HCT116 (cell line): Measurements from ENCODE around the gene RNF114. TPM values are rescaled to one million over a fixed set of nuclear protein-coding genes. Genes with fewer than 3 reads are reported as not detected.

Experiments
- ATAC-seq: fragments of 200-7000 bp; cut with Tn5 transposase; 2 replicates; pipeline ENCODE4 v1.9.1; 2020; ENCODE audit warnings: mild to moderate bottlenecking, moderate library complexity
- BruUV-seq: library from RNA; stranded (reverse); fragments of 400-500 nt; replicated peaks from 2 replicates; lab custom pipeline; 2021; lab: Mats Ljungman, UMichigan
- CTCF ChIA-PET: fragments of 300-600 bp; sonication (Branson Sonifier 250); formaldehyde crosslinking; loops from one replicate; lab custom pipeline; 2021; ENCODE audit warnings: antibody characterized with exemption; lab: Charles Lee
- POLR2A ChIA-PET: fragments of 300-600, 350-600 bp; sonication (Branson Sonifier 250); formaldehyde crosslinking; loops from one replicate; lab custom pipeline; 2021; ENCODE audit warnings: antibody characterized with exemption; lab: Charles Lee
- RAD21 ChIA-PET, 2 experiments: fragments of 300-600 bp; sonication (Branson Sonifier 250); formaldehyde crosslinking; loops; one replicate each; lab custom pipeline; 2023; ENCODE audit warnings: low total read pairs in 2 of 2; ENCODE audit not compliant: uncharacterized antibody in 2 of 2, unreplicated experiment in 2 of 2, low non-redundant PET in 1 of 2; lab: Charles Lee
- DNase-seq: peaks from one replicate; pipeline ENCODE4 v3.0.0-alpha.2; 2010; ENCODE audit warnings: low read depth, low spot score
- H2AFZ ChIP-seq: fragments of 200-600 bp; shearing (Covaris generic), sonication (generic); 2 replicates; pipeline ENCODE4 v1.6.1; 2017; ENCODE audit warnings: low read depth, mixed run types, mixed read lengths, antibody characterized with exemption, low read length; ENCODE audit not compliant: poor library complexity, severe bottlenecking
- H3K27ac ChIP-seq: 2 replicates; pipeline ENCODE4 v1.5.1; 2012; ENCODE audit warnings: low read depth, low read length
- H3K27me3 ChIP-seq: fragments of 200-600 bp; sonication (generic); 2 replicates; pipeline ENCODE4 v1.6.1; 2016; ENCODE audit warnings: mixed run types, low read length, mixed read lengths; ENCODE audit not compliant: insufficient read depth
- H3K36me3 ChIP-seq, 2 experiments: fragments of 200-500 bp in 1 of 2; fragments of 200-600 bp in 1 of 2; sonication (Bioruptor generic) in 1 of 2; sonication (generic) in 1 of 2; 2 replicates each; pipeline versions ENCODE4 v1.5.1 to v1.6.1; 2014 to 2016; ENCODE audit warnings: low read length in 2 of 2, inconsistent platforms in 1 of 2, mixed read lengths in 1 of 2, mixed run types in 1 of 2; ENCODE audit not compliant: insufficient read depth in 2 of 2, control insufficient read depth in 1 of 2
- H3K4me1 ChIP-seq, 2 experiments: fragments of 200-600 bp in 1 of 2; sonication (generic) in 1 of 2; 2 replicates each; pipeline versions ENCODE4 v1.5.1 to v1.6.1; 2012 to 2017; ENCODE audit warnings: low read length in 2 of 2, inconsistent platforms in 1 of 2, mild to moderate bottlenecking in 1 of 2, mixed read lengths in 1 of 2, mixed run types in 1 of 2, moderate library complexity in 1 of 2; ENCODE audit not compliant: insufficient read depth in 2 of 2, control insufficient read depth in 1 of 2
- H3K4me2 ChIP-seq: fragments of 200-600 bp; sonication (generic); 2 replicates; pipeline ENCODE4 v1.6.1; 2017; ENCODE audit warnings: mixed run types, low read length, mixed read lengths
- H3K4me3 ChIP-seq, 2 experiments: fragments of 200-600 bp in 1 of 2; sonication (generic) in 1 of 2; replicated peaks in 1 of 2; 2 replicates each; pipeline ENCODE4 v1.5.1; 2011 to 2016; ENCODE audit warnings: low read length in 2 of 2, control low read depth in 1 of 2, low read depth in 1 of 2, mild to moderate bottlenecking in 1 of 2, mixed read lengths in 1 of 2, mixed run types in 1 of 2
- H3K79me2 ChIP-seq: fragments of 200-600 bp; sonication (generic); 2 replicates; pipeline ENCODE4 v1.6.1; 2017; ENCODE audit warnings: mild to moderate bottlenecking, mixed run types, low read length, moderate library complexity, mixed read lengths; ENCODE audit not compliant: insufficient read depth
- H3K9ac ChIP-seq: fragments of 200-600 bp; sonication (generic); 2 replicates; pipeline ENCODE4 v1.6.1; 2016; ENCODE audit warnings: low read length, mixed read lengths
- H3K9me2 ChIP-seq: fragments of 200-600 bp; sonication (generic), shearing (Covaris generic); 2 replicates; pipeline ENCODE4 v1.6.1; 2017; ENCODE audit warnings: mixed run types, mild to moderate bottlenecking, moderate library complexity; ENCODE audit not compliant: insufficient read depth
- H3K9me3 ChIP-seq, 2 experiments: fragments of 200-500 bp in 1 of 2; fragments of 200-600 bp in 1 of 2; sonication (Bioruptor generic) in 1 of 2; sonication (generic) in 1 of 2; 2 replicates each; pipeline ENCODE4 v1.6.1; 2014 to 2017; ENCODE audit warnings: low read length in 2 of 2, mixed read lengths in 2 of 2, inconsistent platforms in 1 of 2, low read depth in 1 of 2, mild to moderate bottlenecking in 1 of 2, mixed run types in 1 of 2, moderate library complexity in 1 of 2; ENCODE audit not compliant: control insufficient read depth in 1 of 2, insufficient read depth in 1 of 2
- H4K20me1 ChIP-seq: fragments of 200-600 bp; sonication (generic), shearing (Covaris generic); 2 replicates; pipeline ENCODE4 v1.6.1; 2017; ENCODE audit warnings: mixed run types, mild to moderate bottlenecking, moderate library complexity; ENCODE audit not compliant: insufficient read depth
- CBX3 ChIP-seq: IDR thresholded peaks from 2 replicates; pipeline ENCODE4 v1.6.1; 2012; ENCODE audit warnings: low read depth
- CEBPB ChIP-seq: IDR thresholded peaks from 2 replicates; pipeline ENCODE4 v1.6.1; 2012; ENCODE audit warnings: low read depth
- EGR1 ChIP-seq: IDR thresholded peaks from 2 replicates; pipeline ENCODE4 v1.6.1; 2012; ENCODE audit warnings: low read depth
- ELF1 ChIP-seq: IDR thresholded peaks from 2 replicates; pipeline ENCODE4 v1.6.1; 2012; ENCODE audit warnings: low read depth, borderline replicate concordance
- EZH2 ChIP-seq: fragments of 200-600 bp; sonication (generic); IDR thresholded peaks from 2 replicates; pipeline ENCODE4 v1.6.1; 2017; ENCODE audit warnings: antibody characterized with exemption, mixed run types
- EZH2phosphoT487 ChIP-seq: fragments of 200-600 bp; IDR thresholded peaks from 2 replicates; pipeline ENCODE4 v1.6.1; 2018; ENCODE audit warnings: antibody characterized with exemption, borderline replicate concordance
- FOSL1 ChIP-seq: IDR thresholded peaks from 2 replicates; pipeline ENCODE4 v1.6.1; 2012; ENCODE audit warnings: low read depth
- JUND ChIP-seq: IDR thresholded peaks from 2 replicates; pipeline ENCODE4 v1.6.1; 2012
- POLR2A ChIP-seq: IDR thresholded peaks from 2 replicates; pipeline ENCODE4 v1.7.0; 2011; ENCODE audit warnings: borderline replicate concordance; ENCODE audit not compliant: insufficient read depth, insufficient read length; ENCODE audit errors: extremely low read depth
- POLR2AphosphoS5 ChIP-seq: IDR thresholded peaks from 2 replicates; pipeline ENCODE4 v1.6.1; 2011; ENCODE audit warnings: mild to moderate bottlenecking, low read depth, low read length, moderate library complexity
- RAD21 ChIP-seq: IDR thresholded peaks from 2 replicates; pipeline ENCODE4 v1.6.1; 2012; ENCODE audit warnings: low read depth, mild to moderate bottlenecking
- REST ChIP-seq: IDR thresholded peaks from 2 replicates; pipeline ENCODE4 v1.6.1; 2012; ENCODE audit warnings: low read depth
- SP1 ChIP-seq: IDR thresholded peaks from 2 replicates; pipeline ENCODE4 v1.6.1; 2012; ENCODE audit warnings: low read depth
- SRF ChIP-seq: IDR thresholded peaks from 2 replicates; pipeline ENCODE4 v1.6.1; 2012; ENCODE audit warnings: low read depth
- TCF7L2 ChIP-seq: IDR thresholded peaks from 2 replicates; pipeline ENCODE4 v1.7.0; 2011; ENCODE audit warnings: borderline replicate concordance, inconsistent platforms; ENCODE audit not compliant: insufficient read depth, insufficient read length; ENCODE audit errors: extremely low read depth
- ZFX ChIP-seq: fragments of 450-650 bp; IDR thresholded peaks from 2 replicates; pipeline ENCODE4 v1.6.1; 2017
- ZNF274 ChIP-seq: fragments of 200-500 bp; sonication (Bioruptor generic); IDR thresholded peaks from 2 replicates; pipeline ENCODE4 v1.6.1; 2014; ENCODE audit warnings: mild to moderate bottlenecking, low read depth, low read length, inconsistent platforms
- intact Hi-C: fragments of 100-400 bp; cut with micrococcal nuclease; formaldehyde crosslinking; loops from 2 replicates; pipeline ENCODE4 v1.10.0; 2022
- total RNA-seq: library from RNA; stranded (reverse); gene quantifications from one replicate; pipeline ENCODE4 v1.2.1, GENCODE V29; 2021; ENCODE audit not compliant: unreplicated experiment
- TF ChIP-seq, protein P1 (sequence below), 3 experiments: fragments of 200-600 bp in 1 of 3; sonication (generic) in 1 of 3; IDR thresholded peaks in 2 of 3; conservative IDR thresholded peaks in 1 of 3; 2 replicates each; pipeline ENCODE4 v1.5.1; 2012 to 2017; ENCODE audit warnings: low read depth in 2 of 3, low read length in 2 of 3, antibody characterized with exemption in 1 of 3, borderline replicate concordance in 1 of 3, control low read depth in 1 of 3, mild to moderate bottlenecking in 1 of 3, mixed read lengths in 1 of 3, mixed run types in 1 of 3, moderate library complexity in 1 of 3; ENCODE audit not compliant: insufficient read depth in 1 of 3
- TF ChIP-seq, protein P2 (sequence below): IDR thresholded peaks from 2 replicates; pipeline ENCODE4 v1.6.1; 2012
- TF ChIP-seq, protein P3 (sequence below): IDR thresholded peaks from 2 replicates; pipeline ENCODE4 v1.6.1; 2011; ENCODE audit warnings: mild to moderate bottlenecking, low read length, moderate library complexity; ENCODE audit not compliant: insufficient replicate concordance; ENCODE audit errors: extremely low read depth

The RNF114 gene
- total RNA-seq, 1 experiment from 2014 or later: 66.8 TPM

- intact Hi-C loops: no loop called here
- H3K9me2 ChIP-seq: no peaks in the 10 kb centered on the region
- H3K4me2 ChIP-seq: no peak overlapping the region
- H4K20me1 ChIP-seq: 0 out of 2 replicates have a peak, but pooled peaks cover 3% of the 10 kb centered on the region
- H3K9ac ChIP-seq: no peak overlapping the region
- ATAC-seq (no peak), DNase-seq (no peak)
- no peak overlapping the region for H3K4me3 ChIP-seq
- no peak overlapping the region for H3K27ac ChIP-seq
- RAD21 ChIA-PET: no interaction called here
- POLR2A ChIA-PET: no interaction called here
- CTCF ChIA-PET: interaction anchor here (2.3 kb wide), 1 partner anchor 18 kb away, joined by 6 read pairs; no protein-coding TSS in a partner anchor
- no peak overlapping the region for H2AFZ ChIP-seq
- no TSS peak for BruUV-seq
- H3K36me3 ChIP-seq: peaks cover 7 to 20% of the 10 kb centered on the region in 2 experiments; a peak in 2 of 4 replicates
- H3K4me1 ChIP-seq: no peaks in the 10 kb centered on the region
- TF ChIP-seq POLR2AphosphoS5 (no peak), RAD21 (no peak), JUND (no peak), FOSL1 (no peak), ZFX (no peak), ELF1 (no peak), CEBPB (no peak), ZNF274 (no peak), CBX3 (no peak), EZH2phosphoT487 (no peak), EZH2 (no peak), POLR2A (no peak), EGR1 (no peak), SRF (no peak), SP1 (no peak), TCF7L2 (no peak), REST (no peak)
- TF ChIP-seq, protein P1, sequence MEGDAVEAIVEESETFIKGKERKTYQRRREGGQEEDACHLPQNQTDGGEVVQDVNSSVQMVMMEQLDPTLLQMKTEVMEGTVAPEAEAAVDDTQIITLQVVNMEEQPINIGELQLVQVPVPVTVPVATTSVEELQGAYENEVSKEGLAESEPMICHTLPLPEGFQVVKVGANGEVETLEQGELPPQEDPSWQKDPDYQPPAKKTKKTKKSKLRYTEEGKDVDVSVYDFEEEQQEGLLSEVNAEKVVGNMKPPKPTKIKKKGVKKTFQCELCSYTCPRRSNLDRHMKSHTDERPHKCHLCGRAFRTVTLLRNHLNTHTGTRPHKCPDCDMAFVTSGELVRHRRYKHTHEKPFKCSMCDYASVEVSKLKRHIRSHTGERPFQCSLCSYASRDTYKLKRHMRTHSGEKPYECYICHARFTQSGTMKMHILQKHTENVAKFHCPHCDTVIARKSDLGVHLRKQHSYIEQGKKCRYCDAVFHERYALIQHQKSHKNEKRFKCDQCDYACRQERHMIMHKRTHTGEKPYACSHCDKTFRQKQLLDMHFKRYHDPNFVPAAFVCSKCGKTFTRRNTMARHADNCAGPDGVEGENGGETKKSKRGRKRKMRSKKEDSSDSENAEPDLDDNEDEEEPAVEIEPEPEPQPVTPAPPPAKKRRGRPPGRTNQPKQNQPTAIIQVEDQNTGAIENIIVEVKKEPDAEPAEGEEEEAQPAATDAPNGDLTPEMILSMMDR (IDR thresholded peaks at IDR 0.05 in 2 of 3, conservative IDR thresholded peaks at IDR 0.05 in 1 of 3; ENCODE audit: borderline replicate concordance in 1 of 3, insufficient read depth in 1 of 3, low read depth in 2 of 3, low read length in 2 of 3): no peak
- TF ChIP-seq, protein P2, sequence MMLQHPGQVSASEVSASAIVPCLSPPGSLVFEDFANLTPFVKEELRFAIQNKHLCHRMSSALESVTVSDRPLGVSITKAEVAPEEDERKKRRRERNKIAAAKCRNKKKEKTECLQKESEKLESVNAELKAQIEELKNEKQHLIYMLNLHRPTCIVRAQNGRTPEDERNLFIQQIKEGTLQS: no peak
- TF ChIP-seq, protein P3, sequence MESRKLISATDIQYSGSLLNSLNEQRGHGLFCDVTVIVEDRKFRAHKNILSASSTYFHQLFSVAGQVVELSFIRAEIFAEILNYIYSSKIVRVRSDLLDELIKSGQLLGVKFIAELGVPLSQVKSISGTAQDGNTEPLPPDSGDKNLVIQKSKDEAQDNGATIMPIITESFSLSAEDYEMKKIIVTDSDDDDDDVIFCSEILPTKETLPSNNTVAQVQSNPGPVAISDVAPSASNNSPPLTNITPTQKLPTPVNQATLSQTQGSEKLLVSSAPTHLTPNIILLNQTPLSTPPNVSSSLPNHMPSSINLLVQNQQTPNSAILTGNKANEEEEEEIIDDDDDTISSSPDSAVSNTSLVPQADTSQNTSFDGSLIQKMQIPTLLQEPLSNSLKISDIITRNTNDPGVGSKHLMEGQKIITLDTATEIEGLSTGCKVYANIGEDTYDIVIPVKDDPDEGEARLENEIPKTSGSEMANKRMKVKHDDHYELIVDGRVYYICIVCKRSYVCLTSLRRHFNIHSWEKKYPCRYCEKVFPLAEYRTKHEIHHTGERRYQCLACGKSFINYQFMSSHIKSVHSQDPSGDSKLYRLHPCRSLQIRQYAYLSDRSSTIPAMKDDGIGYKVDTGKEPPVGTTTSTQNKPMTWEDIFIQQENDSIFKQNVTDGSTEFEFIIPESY: no peak
- H3K79me2 ChIP-seq: peaks cover 14% of the 10 kb centered on the region
- no peaks in the 10 kb centered on the region for H3K9me3 ChIP-seq
- no peaks in the 10 kb centered on the region for H3K27me3 ChIP-seq
Measured at GRCh38 chr20:49905415-49906091, 30.6 kb upstream of the RNF114 start.
